Activated CD8-positive, alpha-beta memory T cell treated with anti-CD3 and anti-CD28 coated beads, Interleukin-2, amount 50 U/mL, for 1 hour (primary cell): Measurements from ENCODE around the gene DOCK11.
"Not testable (repeated sequence)": the region's sequence is repeated elsewhere in the genome, so short reads cannot be mapped to it uniquely, and the experiment has no call there.

Experiments used
- DNase-seq: peaks from one replicate; pipeline ENCODE4 v3.0.0-alpha.2; 2020; ENCODE audit errors: extremely low read depth

The DOCK11 gene

GRCh38 chrX:118570209-118570608 is 74.6 kb downstream of the DOCK11 start:
- no peak for DNase-seq

DNA sequence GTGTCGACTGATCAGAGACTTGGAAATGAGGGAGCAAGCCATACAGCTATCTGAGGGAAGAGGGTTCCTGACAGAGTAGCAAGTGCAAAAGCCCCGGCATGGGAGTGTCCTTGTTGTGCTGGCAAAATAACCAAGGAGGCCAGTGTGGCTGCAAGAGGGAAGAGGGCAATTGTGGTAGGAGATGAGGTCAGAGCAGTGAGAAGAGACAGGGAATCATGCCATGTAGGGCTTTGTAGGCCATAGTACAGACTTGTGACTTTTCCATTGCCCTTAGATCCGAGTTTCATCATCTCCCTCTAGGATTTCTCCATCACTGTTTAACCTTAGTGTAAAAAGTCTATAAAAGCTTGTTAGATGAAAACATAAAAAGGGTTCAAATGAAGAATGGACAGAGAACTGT is 76.2 kb downstream of the DOCK11 start:
- no peak for DNase-seq

DNA sequence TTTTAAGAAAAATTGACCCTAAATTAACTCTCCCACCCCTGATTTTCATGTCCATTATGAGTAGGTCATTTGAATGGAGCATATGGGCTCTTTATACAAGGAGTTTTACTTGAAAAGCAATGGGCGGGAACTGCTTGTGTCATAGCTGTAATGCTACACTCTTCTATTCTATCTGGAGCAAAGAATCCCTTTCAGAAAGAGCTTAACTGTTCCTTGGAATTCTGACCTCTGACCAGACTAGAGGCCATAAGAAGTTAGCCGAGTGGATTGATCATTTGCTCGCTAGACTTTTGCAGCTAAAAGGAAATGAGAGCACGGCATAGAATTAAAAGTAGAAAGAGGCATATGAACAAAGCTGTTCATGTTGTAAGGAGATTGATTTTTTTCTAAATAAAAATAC is 79.1 kb downstream of the DOCK11 start:
- no peak for DNase-seq

DNA sequence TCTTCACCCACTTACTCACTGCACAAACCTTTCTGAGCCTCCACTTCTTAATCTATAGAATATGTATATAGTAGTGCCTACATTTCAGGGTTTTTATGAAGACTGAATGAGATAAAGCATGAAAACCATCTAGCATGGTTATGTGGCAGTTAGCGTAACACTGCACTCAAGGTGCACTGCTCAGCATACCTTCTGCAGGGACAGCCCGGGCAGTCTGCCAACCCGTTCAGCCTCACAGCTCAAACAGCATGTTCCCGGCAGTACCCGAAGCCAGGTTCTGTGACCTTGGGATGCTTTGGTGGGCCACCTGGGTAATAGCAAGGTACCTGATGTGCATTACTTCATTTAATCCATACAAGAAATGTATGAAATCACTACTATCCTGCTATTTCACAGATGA is 81.4 kb downstream of the DOCK11 start:
- no peak for DNase-seq

DNA sequence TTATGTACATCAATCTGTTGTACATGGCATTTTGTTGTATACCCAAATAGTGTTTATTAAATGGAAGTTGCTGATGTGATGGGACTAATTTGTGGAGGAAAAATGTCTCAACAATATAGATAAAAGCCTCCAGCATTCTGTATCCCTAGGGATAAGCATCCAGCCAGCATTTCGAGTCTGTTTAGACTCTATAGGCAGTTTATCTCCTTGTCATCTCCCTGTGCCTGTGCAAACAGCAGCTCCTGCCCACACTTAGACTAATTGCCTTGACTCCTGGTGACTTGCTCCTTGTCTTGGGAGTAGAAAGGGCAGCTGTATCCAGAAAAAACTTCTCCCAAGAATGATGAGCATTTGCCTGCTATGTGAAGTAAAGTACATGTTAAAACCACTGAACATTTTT is 83.8 kb downstream of the DOCK11 start:
- DNase-seq: no peak

- DNase-seq: not testable (repeated sequence)
These were observed 87.3 kb downstream of the DOCK11 start for GRCh38 chrX:118582926-118583325.

GRCh38 chrX:118583781-118584180 is 88.2 kb downstream of the DOCK11 start:
- DNase-seq: no peak

GRCh38 chrX:118585296-118585695 is 89.7 kb downstream of the DOCK11 start:
- no peak for DNase-seq

GRCh38 chrX:118586206-118586605 is 90.6 kb downstream of the DOCK11 start:
- not testable (repeated sequence) for DNase-seq

DNA sequence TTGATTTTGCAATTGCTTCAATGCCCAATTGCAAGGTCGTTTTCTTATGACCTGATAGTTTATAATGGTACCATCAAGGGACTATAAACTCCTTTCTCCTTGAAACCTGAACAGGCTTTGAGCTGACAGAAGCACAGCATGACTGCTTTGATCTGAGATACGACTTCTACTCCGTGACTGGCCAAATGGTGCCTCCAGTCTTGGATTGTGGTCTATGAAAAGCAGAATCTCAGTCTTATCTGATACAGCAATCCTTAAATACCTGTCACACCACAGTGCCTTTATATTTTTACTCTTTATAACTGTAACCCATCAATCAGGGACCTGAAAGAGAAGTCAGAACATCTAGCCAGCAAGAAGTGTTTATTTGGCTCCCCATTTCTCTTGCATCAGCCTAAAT is 93.1 kb downstream of the DOCK11 start:
- DNase-seq: no peak

DNA sequence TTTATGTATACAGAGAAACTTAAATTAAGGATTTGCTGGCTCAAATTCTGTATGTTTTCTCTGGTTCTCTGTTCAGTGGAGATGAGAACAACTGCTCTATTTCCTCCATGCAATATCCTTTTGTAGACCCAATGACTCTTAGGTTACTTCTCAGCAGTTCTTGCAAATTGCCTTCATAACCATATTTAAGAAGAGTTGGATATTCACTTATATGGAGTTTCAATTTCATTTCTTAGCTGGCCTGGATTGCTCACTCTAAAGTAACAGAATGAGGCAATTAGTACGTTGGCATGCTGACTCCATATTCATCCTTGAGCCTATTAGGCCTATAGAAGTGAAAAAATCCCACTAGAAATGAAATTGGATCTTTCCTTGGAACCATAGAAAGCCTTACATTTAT is 93.6 kb downstream of the DOCK11 start:
- DNase-seq: no peak

- DNase-seq: no peak
These were observed 97.8 kb downstream of the DOCK11 start for GRCh38 chrX:118593407-118593806.

DNA sequence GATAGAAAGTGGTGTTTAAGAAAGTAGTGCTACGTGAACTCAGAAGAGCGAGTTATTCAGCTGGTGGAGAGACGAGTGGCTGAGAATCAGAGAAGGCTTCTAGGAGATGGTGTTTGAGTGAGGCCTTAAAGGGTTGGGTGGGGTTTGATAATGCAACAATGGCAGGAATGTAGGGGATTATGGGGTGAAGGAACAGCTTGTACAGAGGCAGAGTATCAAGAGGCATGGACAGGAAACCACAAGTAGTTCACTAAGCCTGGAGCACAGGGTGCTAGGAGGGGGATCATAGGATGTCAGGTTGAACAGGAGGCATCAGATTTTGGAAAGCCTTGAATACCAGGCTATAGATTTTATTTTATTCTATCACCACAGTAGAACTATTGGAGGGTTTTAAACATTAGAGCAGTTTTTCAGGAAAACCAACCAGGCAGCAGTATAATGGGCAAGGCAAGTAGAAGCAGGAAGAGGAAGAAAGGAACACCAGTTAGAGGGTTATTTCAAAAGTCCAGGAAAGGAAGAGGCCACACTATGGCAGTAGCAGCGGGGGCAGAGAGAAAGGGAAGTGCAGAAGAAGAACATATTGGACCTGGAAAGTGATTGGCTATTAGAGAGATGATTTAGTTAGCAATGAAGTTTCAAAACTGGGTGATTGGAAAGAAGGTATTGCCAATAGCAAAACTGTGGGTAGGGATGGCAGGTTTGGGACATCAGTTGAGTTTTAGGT is 99.2 kb downstream of the DOCK11 start:
- no peak for DNase-seq

DNA sequence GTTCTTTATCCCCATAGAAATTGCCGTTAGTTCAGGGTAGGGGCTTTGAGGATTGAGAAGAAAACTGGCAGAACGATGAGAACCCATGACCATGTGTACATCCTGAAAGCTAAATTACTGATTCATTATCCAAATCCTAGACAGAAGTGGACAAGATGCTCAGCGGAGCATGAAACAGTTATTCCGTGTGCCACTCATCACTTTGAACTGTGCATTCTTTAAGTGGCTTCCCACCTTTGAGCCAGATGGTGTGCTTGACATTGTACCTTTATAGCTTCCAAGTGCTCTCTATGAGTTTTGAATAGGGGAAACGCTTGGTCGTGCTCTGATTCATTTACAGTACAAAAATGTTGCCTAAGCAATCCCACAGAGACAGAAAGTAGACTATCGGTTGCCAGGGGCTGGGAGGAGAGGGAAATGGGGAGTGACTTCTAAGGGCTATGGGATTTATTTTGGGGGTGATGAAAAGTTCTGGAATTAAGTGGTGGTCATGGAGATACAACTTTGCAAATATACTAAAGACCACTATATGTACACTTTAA is 100.0 kb downstream of the DOCK11 start:
- DNase-seq: no peak

DNA sequence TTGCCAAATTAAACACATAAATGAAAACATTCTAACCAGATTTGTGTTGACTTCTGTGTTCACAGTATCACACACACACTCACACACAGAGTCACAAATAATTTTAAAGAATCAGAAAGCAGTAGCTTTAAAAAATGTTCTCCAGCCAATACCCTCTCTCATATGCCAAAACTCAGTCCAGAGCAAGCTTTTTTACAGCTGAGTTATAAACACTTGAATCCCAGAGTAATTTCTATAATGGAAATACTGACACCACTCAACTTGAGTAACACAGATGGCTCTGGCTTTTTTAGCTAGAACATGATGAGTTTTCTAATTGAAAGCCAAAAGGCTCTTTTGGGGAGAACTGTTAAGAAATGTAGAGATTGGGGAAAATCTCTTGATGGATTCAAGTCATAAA is 100.8 kb downstream of the DOCK11 start:
- DNase-seq: no peak

DNA sequence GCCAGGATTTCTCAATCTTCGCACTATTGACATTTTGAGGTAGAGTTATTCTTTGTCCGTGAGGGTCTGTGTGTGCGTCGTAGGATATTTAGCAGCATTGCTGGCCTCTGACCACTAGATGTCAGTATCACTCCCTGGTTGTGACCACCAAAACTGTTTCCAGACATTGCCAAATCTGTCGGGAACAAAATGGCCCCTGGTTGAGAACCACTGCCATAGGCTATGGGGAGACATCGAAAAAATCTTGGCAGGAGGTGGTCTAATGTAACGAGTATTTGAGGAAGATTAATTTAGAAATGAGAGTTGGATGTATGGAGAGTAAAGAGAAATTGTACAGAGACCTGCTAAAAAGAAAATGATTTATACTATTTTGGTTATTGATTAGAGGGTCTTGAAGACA is 108.4 kb downstream of the DOCK11 start:
- DNase-seq: no peak

DNA sequence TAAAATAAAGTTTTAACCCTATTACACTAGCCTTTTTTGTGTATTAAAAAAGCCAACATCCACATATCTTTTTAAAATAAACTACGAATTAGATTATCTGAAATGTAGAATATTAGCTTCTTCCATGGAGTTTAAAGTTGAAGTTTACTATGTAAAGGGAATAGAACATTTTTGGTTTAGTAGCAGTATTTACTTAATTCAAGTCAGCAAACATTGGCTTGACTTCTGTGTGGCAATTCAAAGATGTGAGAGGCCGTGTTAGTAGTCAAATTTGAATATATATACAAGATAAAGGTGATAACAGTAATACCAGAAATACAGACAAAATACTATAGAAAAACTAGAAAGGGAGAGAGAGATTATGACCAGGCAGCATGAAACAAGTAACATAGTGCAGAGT is 116.7 kb downstream of the DOCK11 start:
- DNase-seq: no peak

GRCh38 chrX:118614150-118614549 is 118.5 kb downstream of the DOCK11 start:
- DNase-seq: no peak

- DNase-seq: no peak
These were observed 119.5 kb downstream of the DOCK11 start for GRCh38 chrX:118615141-118615540.

DNA sequence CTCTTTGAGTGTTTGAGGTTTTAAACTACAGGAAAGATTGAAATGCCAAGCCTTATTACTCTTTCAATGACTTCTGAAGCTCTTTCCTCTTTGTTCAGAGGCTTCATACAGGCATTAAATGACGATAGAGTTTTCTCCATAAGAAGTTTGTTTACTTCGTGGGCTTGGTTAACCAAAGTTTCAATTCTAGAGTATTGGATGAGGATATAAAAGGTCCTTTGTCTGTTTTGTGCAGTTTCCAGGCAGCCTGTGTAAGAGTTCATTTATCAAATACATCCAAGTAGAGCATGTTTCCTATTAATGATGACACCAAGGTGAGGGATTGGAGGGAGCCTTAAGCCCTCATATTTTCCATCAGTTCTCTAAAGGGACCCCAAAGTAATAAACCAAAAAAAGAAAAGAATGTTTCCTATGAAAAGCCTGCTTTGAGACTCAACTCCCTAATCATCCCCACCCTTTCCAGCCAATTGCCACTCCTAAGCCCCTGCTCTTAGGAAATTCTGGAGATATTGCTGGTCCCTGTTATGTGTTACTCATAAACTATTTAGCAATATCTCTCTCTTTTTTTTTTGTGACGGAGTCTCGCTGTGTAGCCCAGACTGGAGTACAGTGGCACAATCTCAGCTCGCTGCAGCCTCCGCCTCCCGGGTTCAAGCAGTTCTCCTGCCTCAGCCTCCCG is 125.6 kb downstream of the DOCK11 start:
- no peak for DNase-seq

DNA sequence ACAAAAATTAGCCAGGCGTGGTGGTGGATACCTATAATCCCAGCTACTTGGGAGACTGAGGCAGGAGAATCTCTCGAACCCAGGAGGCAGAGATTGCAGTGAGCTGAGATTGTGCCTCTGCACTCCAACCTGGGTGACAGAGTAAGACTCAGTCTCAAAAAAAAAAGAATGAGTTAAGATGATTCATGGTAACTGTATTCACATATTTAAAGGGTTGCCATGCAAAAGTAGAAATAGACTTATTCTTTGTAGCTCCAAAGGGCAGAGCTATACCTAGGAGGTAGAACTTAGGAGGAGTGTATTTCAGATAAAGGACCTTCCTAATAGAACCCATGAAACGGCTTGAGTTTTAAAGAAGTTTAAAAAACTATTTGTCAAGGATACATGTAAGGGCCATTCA is 127.4 kb downstream of the DOCK11 start:
- no peak for DNase-seq

DNA sequence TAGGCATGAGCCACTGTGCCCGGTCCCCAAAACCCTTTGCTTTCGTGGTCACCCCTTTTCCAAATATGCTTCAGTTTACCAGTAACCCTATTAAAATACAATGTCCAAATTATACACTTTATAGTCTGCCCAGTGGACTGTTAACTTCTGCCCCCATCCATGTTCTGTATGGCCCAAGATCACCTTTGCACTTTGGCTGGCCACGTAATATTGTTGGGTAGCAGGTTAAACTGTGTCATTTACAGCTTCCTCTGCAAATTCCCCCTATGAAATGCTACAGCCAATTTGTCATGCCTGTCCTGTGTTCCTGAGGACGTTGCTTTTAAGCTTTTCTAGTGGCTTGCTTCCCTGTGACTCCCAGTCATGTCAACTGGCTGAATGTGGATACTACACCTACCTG is 130.7 kb downstream of the DOCK11 start:
- DNase-seq: no peak

DNA sequence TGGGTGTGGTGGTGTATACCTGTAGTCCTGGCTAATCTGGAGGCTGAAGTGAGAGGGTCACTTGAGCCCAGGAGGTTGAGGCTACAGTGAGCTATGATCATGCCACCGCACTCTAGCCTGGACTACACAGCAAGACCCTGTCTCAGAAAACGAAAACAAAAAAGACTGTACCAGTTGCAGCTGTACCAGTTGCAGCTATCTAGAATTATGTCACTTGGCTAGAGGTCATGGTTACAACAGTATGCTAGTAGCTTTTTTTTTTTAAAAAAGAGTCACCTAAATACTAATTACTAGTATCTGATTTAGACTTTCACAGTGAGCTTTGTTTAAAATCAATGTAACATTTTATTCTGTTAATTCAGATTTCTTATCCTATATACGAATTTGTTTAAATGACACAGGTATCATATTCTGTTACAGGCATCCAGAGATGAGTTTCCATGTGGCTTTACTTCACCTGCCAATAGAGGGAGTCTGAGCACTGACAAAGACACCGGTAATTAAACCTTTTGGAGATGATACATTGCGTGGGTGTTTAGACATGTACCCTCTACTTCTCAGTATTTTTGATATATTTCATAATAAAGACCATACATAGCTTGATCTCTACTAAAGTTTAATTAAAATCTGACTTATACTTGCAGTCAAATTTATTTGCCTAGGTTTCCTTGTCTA is 131.6 kb downstream of the DOCK11 start:
- no peak for DNase-seq
